B cell (primary cell): Measurements from ENCODE around the gene SLC33A1. TPM values are rescaled to one million over a fixed set of nuclear protein-coding genes. Genes with fewer than 3 reads are reported as not detected.

ENCODE experiments used
- ATAC-seq: fragments of 200-7000 bp; cut with Tn5 transposase; one replicate; pipeline ENCODE4 v1.10.0; 2021; ENCODE audit warnings: low read depth, mild to moderate bottlenecking, moderate number of reproducible peaks, moderate library complexity
- CTCF ChIA-PET: fragments of 350-600 bp; sonication (Branson Sonifier 250); formaldehyde crosslinking; loops from one replicate; lab custom pipeline; 2021; ENCODE audit warnings: antibody characterized with exemption, inconsistent platforms; lab: Charles Lee
- POLR2A ChIA-PET: fragments of 350-600 bp; sonication (Branson Sonifier 250); formaldehyde crosslinking; loops from one replicate; lab custom pipeline; 2021; ENCODE audit warnings: antibody characterized with exemption; lab: Charles Lee
- DNase-seq: peaks from one replicate; pipeline ENCODE4 v3.0.0; 2013
- H2AFZ ChIP-seq: 2 replicates; pipeline ENCODE4 v1.6.1; 2012; ENCODE audit warnings: mild to moderate bottlenecking, low read depth, low read length; ENCODE audit not compliant: insufficient read depth, poor library complexity, severe bottlenecking
- H3K27ac ChIP-seq, 2 donors: 1 replicate in 1 of 2; 2 replicates in 1 of 2; pipeline ENCODE4 v1.5.1; 2012 to 2013; ENCODE audit warnings: low read length in 2 of 2, mild to moderate bottlenecking in 2 of 2, moderate library complexity in 1 of 2
- H3K27me3 ChIP-seq, 4 experiments: fragments of 200-600 bp in 1 of 4; sonication (generic) in 1 of 4; replicated peaks in 1 of 4; 1 replicate in 2 of 4; 2 replicates in 2 of 4; pipeline versions ENCODE4 v1.6.1 to v1.7.0; 2013 to 2016; ENCODE audit warnings: low read length in 3 of 4, mild to moderate bottlenecking in 2 of 4, mixed read lengths in 1 of 4, moderate library complexity in 1 of 4; ENCODE audit not compliant: insufficient read depth in 4 of 4, control insufficient read depth in 3 of 4; ENCODE audit errors: control extremely low read depth in 1 of 4
- H3K36me3 ChIP-seq, 2 experiments: replicated peaks in 1 of 2; 1 replicate in 1 of 2; 2 replicates in 1 of 2; pipeline versions ENCODE4 v1.6.1 to v1.7.1; 2013; ENCODE audit warnings: low read length in 1 of 2; ENCODE audit not compliant: insufficient read depth in 2 of 2, control insufficient read depth in 1 of 2; ENCODE audit errors: control extremely low read depth in 1 of 2, extremely low read depth in 1 of 2
- H3K4me1 ChIP-seq, 2 donors: fragments of 200-600 bp in 1 of 2; sonication (generic) in 1 of 2; 1 replicate in 1 of 2; 2 replicates in 1 of 2; pipeline versions ENCODE4 v1.5.1 to v1.6.1; 2013 to 2017; ENCODE audit warnings: low read length in 2 of 2; ENCODE audit not compliant: control insufficient read depth in 2 of 2, insufficient read depth in 2 of 2
- H3K4me2 ChIP-seq: replicated peaks from 2 replicates; pipeline ENCODE3; 2012; ENCODE audit warnings: mild to moderate bottlenecking, low read depth, low read length; ENCODE audit not compliant: poor library complexity, severe bottlenecking
- H3K4me3 ChIP-seq, 5 experiments: fragments of 200-600 bp in 1 of 5; sonication (generic) in 1 of 5; 1 replicate in 3 of 5; 2 replicates in 2 of 5; pipeline versions ENCODE4 v1.5.1 to v1.7.0; 2011 to 2016; ENCODE audit warnings: low read length in 4 of 5, mild to moderate bottlenecking in 4 of 5, low read depth in 2 of 5, control low read depth in 1 of 5, moderate library complexity in 1 of 5; ENCODE audit not compliant: insufficient read depth in 1 of 5; ENCODE audit errors: control extremely low read depth in 1 of 5, extremely low read depth in 1 of 5
- H3K79me2 ChIP-seq: fragments of 200-600 bp; sonication (generic); one replicate; pipeline ENCODE4 v1.6.0; 2016; ENCODE audit warnings: low read length; ENCODE audit not compliant: control insufficient read depth, insufficient read depth
- H3K9ac ChIP-seq: fragments of 200-600 bp; sonication (generic); 2 replicates; pipeline ENCODE4 v1.6.1; 2017; ENCODE audit warnings: mild to moderate bottlenecking, low read length, moderate library complexity
- H3K9me3 ChIP-seq, 3 donors: one replicate each; pipeline versions ENCODE4 v1.6.1 to v1.7.1; 2013; ENCODE audit warnings: low read length in 2 of 3; ENCODE audit not compliant: control insufficient read depth in 2 of 3, insufficient read depth in 1 of 3; ENCODE audit errors: control extremely low read depth in 1 of 3
- H4K20me1 ChIP-seq: 2 replicates; pipeline ENCODE4 v1.6.0; 2012; ENCODE audit warnings: mild to moderate bottlenecking, low read length; ENCODE audit not compliant: insufficient read depth, control insufficient read depth, poor library complexity, severe bottlenecking
- H3K27ac Mint-ChIP-seq: one replicate; pipeline ENCODE4 v1.8.0; 2021; ENCODE audit warnings: mixed read lengths
- H3K27me3 Mint-ChIP-seq: one replicate; pipeline ENCODE4 v1.8.0; 2021; ENCODE audit warnings: mixed read lengths
- H3K4me1 Mint-ChIP-seq: one replicate; pipeline ENCODE4 v1.8.0; 2021; ENCODE audit warnings: mixed read lengths
- H3K4me3 Mint-ChIP-seq: one replicate; pipeline ENCODE4 v1.8.0; 2021; ENCODE audit warnings: mixed read lengths
- H3K9me3 Mint-ChIP-seq: one replicate; pipeline ENCODE4 v1.8.0; 2022; ENCODE audit warnings: mixed read lengths; ENCODE audit not compliant: insufficient read depth
- EZH2 ChIP-seq: IDR thresholded peaks from 2 replicates; pipeline ENCODE4 v1.6.1; 2012; ENCODE audit warnings: borderline replicate concordance, low read depth, mild to moderate bottlenecking, moderate library complexity, low read length; ENCODE audit not compliant: insufficient read depth, poor library complexity, severe bottlenecking
- WGBS: methylation state at CpG from one replicate; pipeline ENCODE4 v1.1.5; 2013; ENCODE audit warnings: missing lambda C conversion rate; ENCODE audit not compliant: insufficient coverage; 5-methylcytosine and 5-hydroxymethylcytosine counted together
- intact Hi-C: fragments of 100-400 bp; cut with micrococcal nuclease; formaldehyde crosslinking; loops from one replicate; pipeline ENCODE4 v1.10.0; 2022
- polyA minus RNA-seq: library from RNA; depleted of rRNA, polyadenylated mRNA; stranded (reverse); fragments of >200 nt; gene quantifications from 2 replicates; pipeline ENCODE4 v1.2.3, GENCODE V29; 2012
- polyA plus RNA-seq: library from polyadenylated mRNA; depleted of rRNA; stranded (reverse); fragments of >200 nt; gene quantifications from 2 replicates; pipeline ENCODE4 v1.2.3, GENCODE V29; 2012
- total RNA-seq, 2 donors: library from RNA; stranded (reverse); fragments of 120-200 nt in 1 of 2; gene quantifications; 1 replicate in 1 of 2; 2 replicates in 1 of 2; pipeline versions ENCODE4 v1.2.3 to v1.2.4, GENCODE V29; 2013 to 2022
- TF ChIP-seq, protein P1 (sequence below): fragments of 200-600 bp; IDR thresholded peaks from one replicate; pipeline ENCODE4 v1.8.0; 2022; ENCODE audit warnings: antibody characterized with exemption, mild to moderate bottlenecking

SLC33A1 gene
- 26.9 and 29.4 TPM in 2 replicates for total RNA-seq
- total RNA-seq (2013): 30.0 TPM
- polyA plus RNA-seq: 14.1 and 15.0 TPM in 2 replicates
- 26.1 and 30.3 TPM in 2 replicates for polyA minus RNA-seq

DNA sequence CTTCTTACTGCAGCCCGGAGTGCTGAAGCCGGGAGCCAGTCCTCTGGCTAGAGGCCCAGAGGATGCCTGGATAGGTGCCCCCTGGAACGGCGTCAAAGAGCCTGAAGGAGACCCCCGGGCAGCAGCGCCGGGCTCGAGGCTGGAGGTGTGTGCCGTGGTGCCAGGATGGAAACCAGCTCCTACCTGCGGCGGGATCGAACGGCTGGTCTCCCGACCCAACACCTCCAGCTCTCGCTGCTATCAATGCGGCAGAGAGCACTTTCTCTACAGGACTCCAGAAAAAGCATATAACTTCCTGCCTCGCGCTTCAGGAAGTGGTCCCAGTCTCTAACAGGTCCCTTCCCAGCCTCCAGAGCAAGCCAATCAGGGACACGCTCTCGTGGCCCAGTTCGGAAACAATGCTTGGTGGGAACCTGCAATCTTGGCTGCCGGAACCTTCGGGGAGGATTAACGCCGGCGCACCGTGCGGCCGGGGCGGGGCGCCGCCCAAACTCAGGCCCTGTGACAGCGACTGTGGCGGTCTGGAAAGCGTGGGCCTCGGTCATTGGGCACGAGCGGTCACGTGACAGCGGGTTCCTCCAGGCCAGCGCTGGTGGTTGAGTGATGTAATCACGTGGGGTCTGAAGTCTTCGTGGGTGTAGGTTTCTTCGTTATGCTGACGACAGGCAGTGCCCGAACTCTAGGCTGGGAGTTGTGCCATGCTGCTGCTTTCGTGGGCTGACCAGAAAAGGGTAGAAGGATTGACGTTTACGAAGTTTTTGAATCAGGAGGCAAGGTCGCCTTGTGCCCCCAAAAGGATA lies at the start of gene SLC33A1:
Gene SLC33A1, minus strand, starts transcription at position 287 of the 800 bp plus-strand sequence. CDS start 430 bp downstream, outside the sequence.
- peak; percentile 90 for ATAC-seq

More for the DNA sequence above, at the start of gene SLC33A1:
- Histone ChIP-seq H3K4me2 (peak within 1 kb of the TSS; percentile 97), H4K20me1 (peaks cover 8% of the 10 kb centered on the region), H3K9ac (peak within 1 kb of the TSS; percentile 87), H3K27ac (peak within 1 kb of the TSS; percentile 90 to 97), H3K36me3 (peaks cover 0 to 3% of the 10 kb centered on the region in 2 experiments), H3K27me3 (no peaks in the 10 kb centered on the region), H3K79me2 (peaks cover 47% of the 10 kb centered on the region), H2AFZ (peak within 1 kb of the TSS; percentile 93), H3K9me3 (peaks cover 0 to 6% (median 0%) of the 10 kb centered on the region in 3 donors), H3K4me1 (peaks cover 25 to 37% of the 10 kb centered on the region in 2 donors), H3K4me3 (peak within 1 kb of the TSS; percentile 82 to 99 (median 92))
- ChIA-PET POLR2A (interaction anchor here (1.3 to 1.4 kb wide), 2 partner anchors 17 to 49 kb away, joined by 5 to 9 read pairs; partner anchors contain the start of gene C3orf33), CTCF (interaction anchor here (1.2 to 2.9 kb wide), 4 partner anchors 16 to 48 kb away, joined by 4 to 20 read pairs (median 4); partner anchors contain the start of genes C3orf33 and GMPS)
- peak within 1 kb of the TSS; percentile 97 for H3K4me3 Mint-ChIP-seq
- peaks cover 4% of the 10 kb centered on the region for H3K9me3 Mint-ChIP-seq
- intact Hi-C loops: loop anchor here (1.0 to 5.0 kb wide), 9 partner anchors 16 to 1530 kb away; partner anchors contain the start of genes CCNL1, DHX36, GMPS and SSR3
- under 1% methylated on average over 49 of the region's 50 CpGs for WGBS
- H3K27me3 Mint-ChIP-seq: no peaks in the 10 kb centered on the region
- peaks cover 36% of the 10 kb centered on the region for H3K4me1 Mint-ChIP-seq
- DNase-seq: peak; percentile 100
- peak within 1 kb of the TSS; percentile 99 for H3K27ac Mint-ChIP-seq
- TF ChIP-seq, protein P1, sequence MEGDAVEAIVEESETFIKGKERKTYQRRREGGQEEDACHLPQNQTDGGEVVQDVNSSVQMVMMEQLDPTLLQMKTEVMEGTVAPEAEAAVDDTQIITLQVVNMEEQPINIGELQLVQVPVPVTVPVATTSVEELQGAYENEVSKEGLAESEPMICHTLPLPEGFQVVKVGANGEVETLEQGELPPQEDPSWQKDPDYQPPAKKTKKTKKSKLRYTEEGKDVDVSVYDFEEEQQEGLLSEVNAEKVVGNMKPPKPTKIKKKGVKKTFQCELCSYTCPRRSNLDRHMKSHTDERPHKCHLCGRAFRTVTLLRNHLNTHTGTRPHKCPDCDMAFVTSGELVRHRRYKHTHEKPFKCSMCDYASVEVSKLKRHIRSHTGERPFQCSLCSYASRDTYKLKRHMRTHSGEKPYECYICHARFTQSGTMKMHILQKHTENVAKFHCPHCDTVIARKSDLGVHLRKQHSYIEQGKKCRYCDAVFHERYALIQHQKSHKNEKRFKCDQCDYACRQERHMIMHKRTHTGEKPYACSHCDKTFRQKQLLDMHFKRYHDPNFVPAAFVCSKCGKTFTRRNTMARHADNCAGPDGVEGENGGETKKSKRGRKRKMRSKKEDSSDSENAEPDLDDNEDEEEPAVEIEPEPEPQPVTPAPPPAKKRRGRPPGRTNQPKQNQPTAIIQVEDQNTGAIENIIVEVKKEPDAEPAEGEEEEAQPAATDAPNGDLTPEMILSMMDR: no peak
- TF ChIP-seq EZH2: no peak
